ENCODE data around the gene TXLNG.

The TXLNG gene

DNA sequence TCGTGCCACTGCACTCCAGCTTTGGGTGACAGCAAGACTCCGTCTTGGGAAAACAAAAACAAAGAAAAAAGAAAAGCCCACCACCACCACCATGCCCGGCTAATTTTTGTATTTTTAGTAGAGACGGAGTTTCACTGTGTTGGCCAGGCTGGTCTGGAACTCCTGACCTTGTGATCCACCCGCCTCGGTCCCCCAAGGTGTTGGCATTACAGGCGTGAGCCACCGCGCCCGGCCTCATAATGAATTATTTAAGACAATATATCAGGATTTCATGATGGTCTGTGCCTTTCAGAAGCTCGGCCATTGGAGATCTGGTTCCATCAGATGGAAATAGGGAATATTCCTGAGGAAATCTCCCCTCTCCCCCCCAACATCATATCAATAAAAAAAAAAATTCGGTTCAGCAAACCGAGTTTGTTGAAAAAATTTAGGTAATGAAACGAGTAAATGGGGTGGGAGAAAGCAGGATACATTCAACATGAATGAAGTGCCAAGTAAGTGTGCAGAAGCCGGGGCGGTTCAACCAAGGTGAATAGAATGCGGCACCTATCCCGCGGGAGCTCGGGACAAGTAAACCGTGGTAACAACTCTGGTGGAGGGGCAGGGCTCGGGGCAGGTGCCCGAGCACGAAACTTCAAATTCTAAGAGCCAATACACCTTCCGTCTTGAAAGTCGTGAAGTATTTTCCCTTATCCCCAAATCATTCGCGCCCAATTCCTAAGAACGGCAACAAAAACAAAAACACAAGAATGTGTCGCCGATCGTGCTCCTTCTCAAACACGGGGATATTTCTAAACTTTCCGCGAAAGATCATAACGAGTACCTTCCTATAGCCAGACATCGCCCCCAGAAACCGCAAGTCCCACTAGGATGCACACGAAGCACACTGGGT is 773 bp upstream of the TXLNG start:
- peak; percentile 6 for DNase-seq (ENCODE audit: low read depth)

DNA sequence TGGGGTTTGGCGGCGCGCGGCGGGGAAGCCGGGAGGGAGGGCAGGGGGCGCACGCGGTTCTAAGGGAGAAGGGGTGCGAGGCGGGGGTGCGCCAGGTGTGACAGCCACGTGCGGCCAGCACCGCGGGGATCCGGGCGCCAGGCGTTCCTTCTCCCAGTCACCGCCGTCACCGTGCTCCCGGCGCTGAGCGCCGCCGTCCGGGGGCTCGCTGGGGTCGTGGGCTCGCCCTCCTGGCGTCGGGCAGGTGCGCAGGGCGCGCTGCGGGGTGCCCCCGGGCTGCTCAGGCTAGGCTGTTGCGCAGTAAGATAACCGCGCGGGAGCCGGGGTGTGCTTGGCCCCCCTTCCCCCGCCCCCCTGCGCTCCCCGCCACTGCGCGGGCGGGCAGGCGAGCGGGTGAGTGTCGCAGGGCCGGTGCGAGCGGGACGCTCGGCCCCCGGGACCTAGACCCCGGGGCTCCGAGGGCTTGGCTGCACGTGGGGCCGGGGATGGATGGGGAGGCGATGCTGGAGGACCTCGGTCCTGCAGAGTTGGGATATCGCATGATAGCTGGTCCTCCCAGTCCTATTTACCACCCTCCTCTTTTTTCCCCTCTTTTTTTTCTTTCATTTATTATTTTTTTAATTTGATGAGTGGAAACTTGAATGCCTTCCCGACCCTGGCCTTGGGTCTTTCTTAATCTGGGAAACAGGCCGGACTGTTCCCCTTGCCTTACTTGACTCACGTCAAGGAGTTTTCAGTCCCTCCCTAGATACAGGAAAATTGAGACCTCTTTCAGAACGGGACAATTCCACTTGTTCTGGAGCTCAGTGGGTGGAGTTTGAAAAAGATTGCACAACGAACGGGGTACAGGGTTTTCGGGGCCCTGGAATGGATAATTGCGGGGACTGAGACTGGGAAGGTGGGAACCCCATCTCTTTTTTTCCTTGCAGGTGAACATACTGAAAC is 797 bp downstream of the TXLNG start:
- DNase-seq (ENCODE audit: low read depth), result peak; percentile 23

- DNase-seq (ENCODE audit: low read depth), result peak; percentile 42
Measured at GRCh38 chrX:16788477-16788876, 2.2 kb downstream of the TXLNG start.

DNA sequence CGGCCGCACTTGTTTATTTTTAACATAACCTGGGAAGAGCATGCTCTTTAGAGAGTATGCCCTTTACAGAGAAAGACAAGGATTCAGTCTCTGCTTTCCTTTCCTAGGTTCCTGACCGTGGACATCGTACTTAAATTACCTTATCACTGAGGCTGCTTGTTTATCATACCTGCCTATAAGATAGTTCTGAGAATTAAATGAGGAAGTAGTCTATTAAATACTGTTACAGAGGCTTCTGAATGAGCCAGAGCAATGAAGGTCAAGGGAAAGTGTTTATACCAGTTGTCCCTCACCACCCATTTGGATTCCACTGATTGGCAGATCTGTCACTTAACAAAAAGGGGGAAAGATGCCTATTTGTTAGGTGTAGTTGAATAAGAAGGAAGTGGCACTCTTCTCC is 10.0 kb downstream of the TXLNG start:
- no peak for DNase-seq (ENCODE audit: low read depth)

DNA sequence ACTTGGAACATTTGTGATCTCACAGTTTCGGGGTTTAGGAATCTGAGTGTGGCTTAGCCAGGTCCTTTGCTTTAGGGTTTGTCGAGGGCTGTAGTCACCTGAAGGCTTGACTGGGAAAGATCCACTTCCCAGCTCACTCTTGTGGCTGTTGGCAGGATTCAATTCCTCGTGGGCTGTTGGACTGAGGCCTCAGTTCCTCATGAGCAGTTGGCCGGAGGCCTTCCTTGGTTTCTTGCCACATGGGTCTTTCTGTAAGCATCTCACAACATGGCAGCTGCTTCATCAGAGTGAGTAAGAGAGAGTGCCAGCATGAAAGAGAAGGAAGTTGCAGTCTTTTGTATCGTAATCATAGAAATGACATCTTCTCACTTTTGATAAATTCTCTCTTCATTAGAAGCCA is 11.1 kb downstream of the TXLNG start:
- peak; percentile 6 for DNase-seq (ENCODE audit: low read depth)

DNA sequence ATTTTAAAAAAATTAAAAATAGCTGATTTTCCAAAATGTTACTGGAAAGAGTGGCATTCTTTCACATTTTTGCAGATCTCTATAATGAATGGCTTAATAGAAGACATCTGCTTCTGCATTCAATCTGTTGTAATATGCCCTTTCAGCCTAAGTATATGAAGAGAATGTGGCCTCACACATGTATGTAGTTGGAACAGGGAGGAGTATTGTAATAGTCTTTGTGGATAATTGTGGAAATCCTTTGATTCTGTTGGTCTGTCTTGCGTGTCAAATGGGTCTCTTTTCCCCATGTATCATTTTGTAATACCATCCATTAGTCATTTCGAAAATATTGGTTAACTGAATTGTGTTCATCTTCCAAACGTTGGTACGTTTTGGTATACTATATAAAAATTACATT is 11.6 kb downstream of the TXLNG start:
- DNase-seq (ENCODE audit: low read depth), result no peak

DNA sequence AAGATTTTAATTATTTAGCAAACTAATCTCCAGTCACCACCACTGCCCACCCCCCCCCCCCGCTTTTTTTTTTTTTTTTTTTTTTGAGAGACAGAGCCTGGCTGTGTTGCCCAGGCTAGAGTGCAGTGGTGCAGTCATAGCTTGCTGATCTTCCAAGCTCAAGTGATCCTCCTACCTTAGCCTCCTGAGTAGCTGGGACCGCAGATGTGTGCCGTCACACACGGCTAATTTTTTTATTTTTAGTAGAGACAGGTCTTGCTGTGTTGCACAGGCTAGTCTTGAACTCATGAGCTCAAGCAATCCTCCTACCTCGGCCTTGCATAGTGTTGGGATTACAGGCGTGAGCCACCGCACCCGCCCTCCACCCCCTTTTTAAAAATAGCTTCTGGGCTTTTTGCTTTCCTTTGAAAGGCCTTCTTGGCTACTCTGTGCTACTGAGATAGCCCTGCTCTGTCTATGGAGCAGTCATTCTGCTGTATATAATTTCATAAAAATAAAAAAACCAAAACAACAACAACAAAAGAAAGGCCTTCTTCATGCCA is 18.7 kb downstream of the TXLNG start:
- DNase-seq (ENCODE audit: low read depth), result no peak

DNA sequence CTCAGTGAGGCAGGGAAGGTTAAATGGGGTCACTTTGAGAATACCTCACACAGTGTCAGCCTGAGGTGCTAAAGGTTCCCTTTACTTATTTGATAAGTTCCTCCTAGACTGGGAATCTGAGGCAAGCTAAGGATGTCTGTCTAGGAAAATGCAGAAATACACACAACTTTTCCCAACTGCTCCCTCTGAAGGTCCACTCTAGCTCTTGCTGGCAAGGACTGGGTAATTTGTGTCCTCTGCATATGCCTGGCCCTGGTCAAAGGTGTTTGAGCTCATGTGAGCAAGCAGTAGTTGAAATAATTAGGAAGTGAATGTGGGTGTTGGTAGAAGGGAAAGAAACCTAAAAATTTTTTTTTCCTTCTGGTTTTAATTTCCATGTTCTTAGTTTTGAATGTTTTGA is 21.3 kb downstream of the TXLNG start:
- DNase-seq (ENCODE audit: low read depth), result peak; percentile 46

GRCh38 chrX:16807976-16808542 is 21.8 kb downstream of the TXLNG start:
- peak; percentile 85 for DNase-seq (ENCODE audit: low read depth)

GRCh38 chrX:16814597-16814996 is 28.3 kb downstream of the TXLNG start:
- no peak for DNase-seq (ENCODE audit: low read depth)

DNA sequence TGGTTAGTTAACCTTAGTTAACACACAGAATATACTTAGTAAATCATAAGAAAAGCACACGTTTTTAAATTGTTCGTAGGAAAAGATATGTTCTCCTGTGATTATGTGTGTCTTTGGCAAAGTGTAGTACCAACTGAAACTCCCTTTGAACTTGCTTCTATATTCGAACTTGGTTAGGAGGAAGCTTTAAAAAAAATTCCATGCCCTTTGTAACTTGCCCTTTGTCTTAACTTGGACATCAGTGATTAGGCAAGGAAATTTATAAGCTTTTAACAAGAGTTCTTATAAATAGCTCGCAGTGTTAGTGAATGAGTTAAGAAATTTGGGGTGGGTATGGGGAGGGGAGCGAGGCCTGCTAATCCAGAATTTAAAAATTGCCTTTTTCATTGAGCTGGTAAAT is 33.4 kb downstream of the TXLNG start:
- DNase-seq (ENCODE audit: low read depth), result no peak

DNA sequence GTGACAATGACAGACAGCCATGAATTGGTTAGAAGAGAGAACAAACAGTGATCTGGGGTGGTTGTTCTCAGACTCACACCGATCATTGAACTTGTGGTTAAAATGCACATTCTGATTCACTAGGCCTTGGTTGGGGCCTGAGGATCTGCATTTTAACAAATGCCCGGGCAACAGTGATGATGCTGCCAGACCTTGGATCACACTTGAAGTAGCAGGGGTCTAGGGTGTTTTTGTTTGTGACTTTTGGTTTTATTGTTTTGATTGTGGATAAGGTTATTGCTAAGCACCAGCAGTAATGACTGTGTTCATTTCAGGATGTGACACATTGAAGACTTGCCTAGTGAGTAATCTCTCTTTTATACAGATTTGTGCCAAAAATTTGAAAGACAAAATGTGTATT is 36.5 kb downstream of the TXLNG start:
- peak; percentile 85 for DNase-seq (ENCODE audit: low read depth)

DNA sequence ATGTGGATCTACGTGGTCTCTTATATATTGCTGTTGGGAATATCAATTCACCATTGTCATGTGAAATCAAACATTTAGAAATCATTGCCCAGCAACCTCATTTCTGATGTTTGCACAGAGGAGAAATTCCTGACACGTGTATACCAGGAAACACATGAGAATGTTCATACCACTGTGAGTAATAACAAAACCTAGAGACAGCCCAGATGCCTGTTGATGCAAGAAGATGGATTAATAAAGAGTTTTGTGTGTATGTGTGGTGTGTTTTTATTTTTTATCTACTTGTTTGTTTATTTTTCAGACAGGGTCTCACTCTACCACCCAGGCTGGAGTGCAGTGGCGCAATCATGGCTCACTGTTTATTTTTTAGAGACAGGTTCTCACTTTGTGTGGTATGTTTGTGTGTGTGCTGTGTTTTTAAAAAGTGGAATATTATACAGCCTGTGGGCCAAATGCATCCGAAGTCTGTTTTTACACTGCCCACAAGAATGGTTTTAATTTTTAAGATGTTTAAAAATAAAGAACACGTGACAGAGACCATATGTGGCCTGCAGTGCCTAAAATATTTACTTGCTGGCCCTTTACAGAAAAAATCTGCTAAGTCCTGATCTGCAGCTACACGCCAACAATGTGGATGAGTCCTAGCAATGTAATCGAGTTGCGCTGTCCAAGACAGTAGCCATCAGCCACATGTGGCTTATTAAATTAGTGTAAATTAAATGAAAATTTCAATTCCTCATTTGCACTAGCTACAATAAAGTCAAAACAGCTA is 39.2 kb downstream of the TXLNG start:
- peak; percentile 88 for DNase-seq (ENCODE audit: low read depth)

DNA sequence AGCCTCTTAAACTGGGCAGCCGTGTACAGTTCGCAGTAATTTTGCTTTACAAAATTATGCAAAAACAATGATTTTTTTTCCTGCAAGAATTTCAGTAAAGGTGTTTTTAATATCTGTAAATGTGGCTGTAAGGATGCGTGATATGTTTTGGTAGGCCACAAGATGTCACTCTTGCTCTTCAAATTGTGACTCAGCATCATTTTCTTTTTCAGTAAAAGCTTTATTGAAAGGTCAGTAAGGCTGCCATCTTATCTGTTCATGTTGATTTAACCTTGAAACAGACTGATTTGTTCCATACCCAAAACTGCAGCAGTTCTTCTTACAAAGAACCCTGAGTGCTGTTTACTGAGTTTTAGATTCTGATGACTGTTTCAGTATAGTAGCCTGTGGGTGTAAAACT is 39.9 kb downstream of the TXLNG start:
- peak; percentile 78 for DNase-seq (ENCODE audit: low read depth)

DNA sequence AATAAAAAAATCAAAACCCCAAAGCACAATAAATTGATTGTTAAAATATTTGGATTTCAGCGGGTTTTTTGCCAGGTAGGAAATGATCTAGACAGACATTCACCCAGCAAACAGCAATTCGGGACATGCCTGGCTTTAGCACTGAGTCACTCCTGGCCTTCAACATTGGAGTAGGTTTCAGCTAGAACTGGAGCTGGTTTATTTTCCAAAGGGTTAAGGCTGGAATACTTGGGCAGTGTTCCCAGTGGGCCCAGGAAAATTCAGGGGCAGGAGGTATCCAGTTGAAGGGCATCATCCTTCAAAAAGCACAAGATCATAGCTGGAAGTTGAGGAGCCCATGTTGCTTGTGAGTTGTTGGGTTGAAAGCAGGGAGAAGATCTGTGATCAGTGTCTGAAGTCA is 41.0 kb downstream of the TXLNG start:
- DNase-seq (ENCODE audit: low read depth), result peak; percentile 75

GRCh38 chrX:16828124-16828908 is 42.0 kb downstream of the TXLNG start:
- DNase-seq (ENCODE audit: low read depth), result peak; percentile 98

DNA sequence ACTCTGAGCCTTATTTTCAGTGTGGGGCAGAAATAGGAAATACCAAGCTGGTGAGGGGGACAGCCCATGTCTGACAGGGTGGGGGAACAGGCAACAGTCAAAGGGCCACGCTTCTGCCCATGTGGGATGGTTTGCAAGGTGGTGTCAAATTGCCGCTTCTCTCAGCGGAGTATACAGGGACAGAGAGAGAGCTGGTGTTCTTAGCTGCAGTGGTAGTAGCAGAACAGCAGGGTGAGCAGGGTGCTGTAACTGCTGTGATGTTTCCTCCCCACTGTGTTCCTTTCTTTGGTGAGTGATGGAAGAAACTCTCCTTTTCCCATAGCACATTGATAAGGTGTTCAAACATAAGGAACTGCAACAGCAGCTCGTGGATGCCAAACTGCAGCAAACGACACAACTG is 46.0 kb downstream of the TXLNG start:
- DNase-seq (ENCODE audit: low read depth), result peak; percentile 56

DNA sequence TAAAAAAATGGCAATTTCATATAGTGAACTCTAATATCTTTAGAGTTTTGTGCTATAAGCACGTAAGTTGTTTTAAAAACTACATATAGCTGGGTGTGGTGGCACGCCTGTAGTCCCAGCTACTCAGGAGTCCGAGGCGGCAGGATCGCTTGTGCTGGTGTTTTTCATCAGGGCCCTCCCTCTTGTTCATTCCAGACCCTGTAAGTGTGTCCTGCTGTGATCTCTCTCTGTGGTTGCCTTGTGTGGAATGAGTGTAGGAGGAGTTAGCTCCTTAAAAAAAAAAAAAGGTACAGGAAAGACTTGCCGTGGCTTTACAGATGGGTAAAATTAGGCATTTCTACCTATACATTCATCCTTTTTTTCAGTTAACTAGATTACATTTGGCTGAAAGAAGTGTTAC is 48.5 kb downstream of the TXLNG start:
- peak; percentile 34 for DNase-seq (ENCODE audit: low read depth)

DNA sequence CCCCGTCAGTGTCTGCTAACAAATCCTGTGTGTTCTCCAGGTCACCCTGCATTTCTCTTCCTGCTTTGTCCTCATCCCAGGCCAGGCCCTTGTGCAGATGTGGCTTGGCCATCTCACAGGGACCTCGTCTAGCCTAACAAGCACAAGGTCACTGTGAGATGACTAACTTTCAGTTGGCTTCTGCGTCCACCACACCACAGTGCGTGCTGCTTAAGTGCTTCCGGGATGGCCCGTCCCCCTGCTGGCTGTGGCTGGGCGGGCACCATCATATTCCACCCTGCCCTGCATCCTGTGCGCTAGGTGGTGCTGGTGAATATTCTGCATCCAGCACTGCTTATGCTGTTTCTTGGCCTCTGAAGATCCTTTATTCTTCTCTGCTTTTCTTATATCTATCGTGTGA is 50.1 kb downstream of the TXLNG start:
- DNase-seq (ENCODE audit: low read depth), result peak; percentile 42

GRCh38 chrX:16838202-16839066 is 52.2 kb downstream of the TXLNG start:
- DNase-seq (ENCODE audit: low read depth), result peak; percentile 87

Data from iris pigment epithelial cell (primary cell).